Measurements from ENCODE around the gene CDH15. TPM values are rescaled to one million over a fixed set of nuclear protein-coding genes. Genes with fewer than 3 reads are reported as not detected.
"Not testable (repeated sequence)": the region's sequence is repeated elsewhere in the genome, so short reads cannot be mapped to it uniquely, and the experiment has no call there.

CDH15 gene
- total and polyA plus RNA-seq, 9 donors, result 121 to 276 (median 171) TPM

DNA sequence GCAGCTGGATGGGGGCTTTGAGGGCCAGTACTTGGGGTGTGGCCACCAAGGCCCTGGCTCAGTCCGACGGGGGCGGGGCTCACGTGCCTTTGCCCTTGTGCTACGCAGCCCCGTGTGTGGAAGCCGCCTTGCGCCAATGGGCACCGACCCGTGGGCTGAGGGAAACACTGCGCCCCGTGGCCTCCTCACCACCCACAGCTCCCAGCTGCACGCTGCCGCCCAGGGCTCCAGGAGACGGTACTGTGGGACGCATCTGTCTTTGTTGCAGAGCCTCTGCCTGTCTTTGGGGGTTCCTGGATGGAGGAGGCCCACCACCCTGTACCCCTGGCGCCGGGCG lies 7.6 kb downstream of the CDH15 start:
- 79% methylated on average over 13 of the region's 19 CpGs for WGBS (ENCODE audit: insufficient coverage)
- Histone ChIP-seq H3K4me1 (ENCODE audit: control insufficient read depth, insufficient read depth, low read length) (peaks cover 51% of the 10 kb centered on the region), H3K36me3 (ENCODE audit: control insufficient read depth, insufficient read depth, low read length) (peaks cover 42% of the 10 kb centered on the region), H3K27me3 (ENCODE audit: control insufficient read depth, insufficient read depth, low read length) (no peaks in the 10 kb centered on the region), H3K27ac (ENCODE audit: low read length) (no peak overlapping the region), H3K4me3 (ENCODE audit: low read length) (no peak overlapping the region), H3K9me3 (replicated peaks; ENCODE audit: control insufficient read depth, low read depth, low read length) (no peaks in the 10 kb centered on the region)
- no peak for DNase-seq

DNA sequence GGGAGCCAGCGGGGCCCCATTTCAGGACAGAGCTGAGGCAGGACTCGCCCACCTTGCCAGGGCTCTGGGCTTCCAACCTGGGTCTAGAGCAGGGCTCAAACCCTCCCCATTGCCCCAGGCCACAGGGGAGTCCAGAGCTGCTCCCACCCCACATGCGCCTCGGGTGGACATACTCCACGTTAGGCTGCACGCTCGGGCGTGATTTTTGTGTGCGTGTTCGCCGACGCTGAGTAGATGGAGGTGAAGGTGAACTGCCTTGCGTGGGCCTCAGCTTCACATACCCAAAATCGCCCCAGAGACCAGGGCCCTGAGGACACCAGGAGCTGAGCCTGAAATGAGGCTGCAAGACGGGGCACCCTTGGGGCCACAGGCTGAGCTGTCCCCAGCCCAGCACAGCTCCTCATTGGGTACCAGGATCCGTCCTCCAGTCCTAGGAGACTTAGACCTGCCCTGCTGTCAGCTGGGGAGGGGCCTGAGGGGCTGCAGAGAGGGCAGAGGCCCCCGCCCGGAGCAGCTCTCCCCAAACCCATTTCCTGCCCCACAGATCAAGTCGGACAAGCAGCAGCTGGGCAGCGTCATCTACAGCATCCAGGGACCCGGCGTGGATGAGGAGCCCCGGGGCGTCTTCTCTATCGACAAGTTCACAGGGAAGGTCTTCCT lies 8.2 kb downstream of the CDH15 start:
- 81% methylated on average over 17 of the region's 25 CpGs for WGBS (ENCODE audit: insufficient coverage)
- Histone ChIP-seq H3K4me3 (ENCODE audit: low read length) (no peak overlapping the region), H3K4me1 (ENCODE audit: control insufficient read depth, insufficient read depth, low read length) (peaks cover 44% of the 10 kb centered on the region), H3K27ac (ENCODE audit: low read length) (no peak overlapping the region), H3K27me3 (ENCODE audit: control insufficient read depth, insufficient read depth, low read length) (no peaks in the 10 kb centered on the region), H3K36me3 (ENCODE audit: control insufficient read depth, insufficient read depth, low read length) (peaks cover 41% of the 10 kb centered on the region), H3K9me3 (replicated peaks; ENCODE audit: control insufficient read depth, low read depth, low read length) (no peaks in the 10 kb centered on the region)
- no peak for DNase-seq

DNA sequence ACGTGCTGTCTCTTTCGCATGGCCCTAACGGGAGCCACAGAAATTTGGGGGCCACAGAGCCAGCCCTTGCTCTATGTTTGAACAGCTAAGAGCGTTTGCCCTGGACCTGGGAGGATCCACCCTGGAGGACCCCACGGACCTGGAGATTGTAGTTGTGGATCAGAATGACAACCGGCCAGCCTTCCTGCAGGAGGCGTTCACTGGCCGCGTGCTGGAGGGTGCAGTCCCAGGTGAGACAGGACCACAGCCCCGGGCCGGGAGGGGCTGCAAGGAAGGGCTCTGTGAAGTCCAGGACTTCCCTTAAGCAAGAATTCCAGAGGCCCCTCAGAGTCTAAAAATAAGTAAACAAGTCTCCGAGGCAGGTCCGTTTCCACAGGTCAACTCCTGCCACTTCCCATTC lies 11.9 kb downstream of the CDH15 start:
- H3K27ac ChIP-seq (ENCODE audit: low read length), result no peak overlapping the region
- DNase-seq, result no peak
- peaks cover 8% of the 10 kb centered on the region for H3K4me1 ChIP-seq (ENCODE audit: control insufficient read depth, insufficient read depth, low read length)
- H3K36me3 ChIP-seq (ENCODE audit: control insufficient read depth, insufficient read depth, low read length), result peaks cover 46% of the 10 kb centered on the region
- H3K4me3 ChIP-seq (ENCODE audit: low read length), result no peak overlapping the region
- no peaks in the 10 kb centered on the region for H3K9me3 ChIP-seq (replicated peaks; ENCODE audit: control insufficient read depth, low read depth, low read length)
- WGBS (ENCODE audit: insufficient coverage), result 56% methylated on average over 11 of the region's 13 CpGs
- no peaks in the 10 kb centered on the region for H3K27me3 ChIP-seq (ENCODE audit: control insufficient read depth, insufficient read depth, low read length)

DNA sequence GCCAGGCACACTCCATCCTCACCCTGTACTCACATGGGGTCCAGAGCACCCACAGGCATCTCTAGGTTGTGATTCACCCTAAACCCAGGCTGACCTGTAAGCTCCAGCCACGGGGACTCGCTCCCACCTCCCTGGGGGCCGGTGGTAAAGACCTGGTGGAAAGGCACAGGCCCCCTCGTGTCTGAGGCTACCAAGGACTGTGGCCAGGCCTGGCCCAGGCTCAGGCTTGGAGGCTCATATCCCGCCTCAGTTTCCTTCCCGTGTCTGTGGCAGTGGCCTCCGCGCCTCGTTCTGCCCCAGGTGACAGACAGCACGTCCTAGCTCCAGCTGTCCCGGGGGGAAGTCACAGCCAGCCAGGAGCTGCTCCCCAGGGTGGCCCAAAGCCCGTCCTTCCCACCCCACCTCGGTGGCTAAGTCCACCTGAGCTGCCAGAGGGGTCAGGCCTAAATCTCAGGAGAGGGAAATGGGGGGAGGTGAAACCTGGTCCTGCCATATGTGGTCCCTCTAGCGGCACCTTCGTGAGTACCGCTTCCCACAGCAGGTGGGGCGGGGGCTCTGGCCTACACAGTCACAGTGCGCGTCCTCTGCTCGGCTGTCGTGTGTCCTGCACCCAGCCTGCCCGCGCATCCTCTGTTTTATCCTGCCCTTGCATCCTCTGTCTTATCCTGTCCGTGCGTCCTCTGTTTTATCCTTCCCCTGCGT lies 12.6 kb downstream of the CDH15 start:
- DNase-seq, result no peak
- Histone ChIP-seq H3K36me3 (ENCODE audit: control insufficient read depth, insufficient read depth, low read length) (peaks cover 51% of the 10 kb centered on the region), H3K9me3 (replicated peaks; ENCODE audit: control insufficient read depth, low read depth, low read length) (no peaks in the 10 kb centered on the region), H3K27me3 (ENCODE audit: control insufficient read depth, insufficient read depth, low read length) (no peaks in the 10 kb centered on the region), H3K4me1 (ENCODE audit: control insufficient read depth, insufficient read depth, low read length) (peaks cover 3% of the 10 kb centered on the region), H3K27ac (ENCODE audit: low read length) (no peak overlapping the region), H3K4me3 (ENCODE audit: low read length) (no peak overlapping the region)
- 70% methylated on average over 24 of the region's 26 CpGs for WGBS (ENCODE audit: insufficient coverage)

DNA sequence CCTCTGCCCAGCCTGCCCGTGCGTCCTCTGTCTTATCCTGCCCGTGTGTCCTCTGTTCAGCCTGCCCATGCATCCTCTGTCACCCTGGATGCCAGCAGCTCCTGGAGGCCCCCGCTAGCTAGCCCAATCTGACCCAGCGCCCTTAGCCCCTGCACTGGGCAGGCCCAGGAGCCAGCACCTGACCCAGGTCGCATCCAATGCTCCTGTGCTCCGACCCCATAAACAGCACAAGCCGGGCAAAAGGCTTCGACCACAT lies 13.1 kb downstream of the CDH15 start:
- Histone ChIP-seq H3K9me3 (replicated peaks; ENCODE audit: control insufficient read depth, low read depth, low read length) (no peaks in the 10 kb centered on the region), H3K27me3 (ENCODE audit: control insufficient read depth, insufficient read depth, low read length) (no peaks in the 10 kb centered on the region), H3K4me3 (ENCODE audit: low read length) (no peak overlapping the region), H3K4me1 (ENCODE audit: control insufficient read depth, insufficient read depth, low read length) (peaks cover 3% of the 10 kb centered on the region), H3K27ac (ENCODE audit: low read length) (no peak overlapping the region), H3K36me3 (ENCODE audit: control insufficient read depth, insufficient read depth, low read length) (peaks cover 51% of the 10 kb centered on the region)
- WGBS (ENCODE audit: insufficient coverage), result 63% methylated on average over 9 of the region's 9 CpGs
- no peak for DNase-seq

DNA sequence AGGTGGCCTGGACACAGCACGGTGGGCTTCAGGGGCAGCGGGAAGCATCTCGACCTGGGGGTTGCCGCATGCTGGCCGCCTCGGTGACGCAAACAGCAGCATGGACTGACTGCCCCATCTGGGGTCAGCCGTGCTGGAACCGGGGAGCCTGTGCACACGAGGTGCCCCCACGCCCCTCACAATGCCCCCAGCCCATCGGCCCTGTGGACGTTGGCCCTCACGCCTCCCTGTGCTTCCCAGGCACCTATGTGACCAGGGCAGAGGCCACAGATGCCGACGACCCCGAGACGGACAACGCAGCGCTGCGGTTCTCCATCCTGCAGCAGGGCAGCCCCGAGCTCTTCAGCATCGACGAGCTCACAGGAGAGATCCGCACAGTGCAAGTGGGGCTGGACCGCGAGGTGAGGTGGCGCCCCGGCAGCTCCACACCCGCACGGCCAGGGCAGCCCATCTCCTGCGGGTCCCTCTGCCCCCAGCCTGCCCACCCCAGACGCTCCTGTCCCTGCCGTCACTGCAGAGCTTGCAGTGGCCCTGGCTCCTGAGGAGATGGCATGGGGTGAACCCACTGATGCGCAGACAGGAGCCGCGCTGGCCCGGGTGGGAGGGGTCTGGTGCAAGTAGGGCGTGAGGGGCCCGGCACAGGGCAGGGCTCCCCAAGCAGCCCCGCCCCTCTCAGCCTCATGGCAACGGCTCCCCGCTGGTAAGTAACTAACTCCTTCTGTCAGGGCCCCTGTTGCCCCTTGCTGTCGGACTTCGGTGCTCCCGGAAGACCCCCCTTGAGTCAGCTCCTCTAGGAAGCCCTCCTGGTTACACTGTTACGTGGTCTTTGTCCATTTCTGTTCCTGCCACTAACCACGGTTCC lies 13.6 kb downstream of the CDH15 start:
- DNase-seq, result no peak
- H3K4me3 ChIP-seq (ENCODE audit: low read length), result no peak overlapping the region
- H3K27me3 ChIP-seq (ENCODE audit: control insufficient read depth, insufficient read depth, low read length), result no peaks in the 10 kb centered on the region
- 68% methylated on average over 47 of the region's 48 CpGs for WGBS (ENCODE audit: insufficient coverage)
- H3K27ac ChIP-seq (ENCODE audit: low read length), result no peak overlapping the region
- H3K36me3 ChIP-seq (ENCODE audit: control insufficient read depth, insufficient read depth, low read length), result peaks cover 51% of the 10 kb centered on the region
- peaks cover 3% of the 10 kb centered on the region for H3K4me1 ChIP-seq (ENCODE audit: control insufficient read depth, insufficient read depth, low read length)
- H3K9me3 ChIP-seq (replicated peaks; ENCODE audit: control insufficient read depth, low read depth, low read length), result no peaks in the 10 kb centered on the region

DNA sequence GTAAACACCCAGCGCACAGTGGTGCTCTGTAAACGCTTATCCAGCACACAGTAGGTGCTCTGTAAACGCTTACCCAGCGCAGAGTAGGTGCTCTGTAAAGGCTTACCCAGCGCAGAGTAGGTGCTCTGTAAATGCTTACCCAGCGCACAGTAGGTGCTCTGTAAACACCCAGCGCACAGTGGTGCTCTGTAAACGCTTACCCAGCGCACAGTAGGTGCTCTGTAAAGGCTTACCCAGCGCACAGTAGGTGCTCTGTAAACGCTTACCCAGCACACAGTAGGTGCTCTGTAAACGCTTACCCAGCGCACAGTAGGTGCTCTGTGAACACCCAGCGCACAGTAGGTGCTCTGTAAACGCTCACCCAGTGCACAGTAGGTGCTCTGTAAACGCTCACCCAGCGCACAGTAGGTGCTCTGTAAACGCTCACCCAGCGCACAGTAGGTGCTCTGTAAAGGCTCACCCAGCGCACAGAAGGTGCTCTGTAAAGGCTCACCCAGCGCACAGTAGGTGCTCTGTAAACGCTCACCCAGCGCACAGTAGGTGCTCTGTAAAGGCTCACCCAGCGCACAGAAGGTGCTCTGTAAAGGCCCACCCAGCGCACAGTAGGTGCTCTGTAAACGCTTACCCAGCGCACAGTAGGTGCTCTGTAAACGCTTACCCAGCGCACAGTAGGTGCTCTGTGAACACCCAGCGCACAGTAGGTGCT lies 14.5 kb downstream of the CDH15 start:
- not testable (repeated sequence) for H3K9me3 ChIP-seq (replicated peaks; ENCODE audit: control insufficient read depth, low read depth, low read length); H3K4me1 ChIP-seq (ENCODE audit: control insufficient read depth, insufficient read depth, low read length); H3K4me3 ChIP-seq (ENCODE audit: low read length); DNase-seq; H3K27me3 ChIP-seq (ENCODE audit: control insufficient read depth, insufficient read depth, low read length); H3K27ac ChIP-seq (ENCODE audit: low read length)
- H3K36me3 ChIP-seq (ENCODE audit: control insufficient read depth, insufficient read depth, low read length), result peaks cover 56% of the 10 kb centered on the region
- WGBS (ENCODE audit: insufficient coverage), result 97% methylated on average over 25 of the region's 30 CpGs

DNA sequence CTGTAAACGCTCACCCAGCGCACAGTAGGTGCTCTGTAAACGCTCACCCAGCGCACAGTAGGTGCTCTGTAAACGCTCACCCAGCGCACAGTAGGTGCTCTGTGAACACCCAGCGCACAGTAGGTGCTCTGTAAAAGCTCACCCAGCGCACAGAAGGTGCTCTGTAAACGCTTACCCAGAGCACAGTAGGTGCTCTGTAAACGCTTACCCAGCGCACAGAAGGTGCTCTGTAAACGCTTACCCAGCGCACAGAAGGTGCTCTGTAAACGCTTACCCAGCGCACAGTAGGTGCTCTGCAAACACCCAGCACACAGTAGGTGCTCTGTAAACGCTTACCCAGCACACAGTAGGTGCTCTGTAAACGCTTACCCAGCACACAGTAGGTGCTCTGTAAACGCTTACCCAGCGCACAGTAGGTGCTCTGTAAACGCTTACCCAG lies 15.1 kb downstream of the CDH15 start:
- peaks cover 59% of the 10 kb centered on the region for H3K36me3 ChIP-seq (ENCODE audit: control insufficient read depth, insufficient read depth, low read length)
- not testable (repeated sequence) for DNase-seq

DNA sequence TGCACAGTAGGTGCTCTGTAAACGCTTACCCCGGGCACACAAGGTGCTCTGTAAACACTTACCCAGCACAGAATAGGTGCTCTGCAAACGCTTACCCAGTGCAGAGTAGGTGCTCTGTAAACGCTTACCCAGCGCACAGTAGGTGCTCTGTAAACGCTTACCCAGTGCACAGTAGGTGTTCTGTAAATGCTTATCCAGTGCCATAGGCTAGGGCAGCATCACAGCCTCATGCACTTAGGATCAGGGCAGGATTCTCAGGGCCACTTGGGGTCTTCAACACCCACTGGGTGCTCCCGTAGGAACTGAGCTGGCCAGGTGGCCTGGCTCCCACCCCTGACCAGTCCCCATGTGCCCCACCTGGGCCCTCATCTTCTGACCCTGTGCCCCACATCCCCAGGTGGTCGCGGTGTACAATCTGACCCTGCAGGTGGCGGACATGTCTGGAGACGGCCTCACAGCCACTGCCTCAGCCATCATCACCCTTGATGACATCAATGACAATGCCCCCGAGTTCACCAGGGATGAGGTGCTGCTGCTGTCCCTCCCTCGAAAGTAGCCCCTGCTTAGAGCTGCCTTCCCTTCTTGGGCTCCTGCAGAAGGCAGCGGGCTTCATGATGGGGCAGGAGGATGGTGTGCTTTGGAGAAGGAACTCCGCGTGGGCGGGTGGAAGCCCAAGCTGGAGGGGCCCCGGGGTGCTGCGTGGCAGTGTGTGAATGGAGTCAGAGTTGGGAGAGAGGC lies 15.7 kb downstream of the CDH15 start:
- Histone ChIP-seq H3K27me3 (ENCODE audit: control insufficient read depth, insufficient read depth, low read length) (no peaks in the 10 kb centered on the region), H3K27ac (ENCODE audit: low read length) (no peak overlapping the region), H3K4me1 (ENCODE audit: control insufficient read depth, insufficient read depth, low read length) (peaks cover 3% of the 10 kb centered on the region), H3K9me3 (replicated peaks; ENCODE audit: control insufficient read depth, low read depth, low read length) (no peaks in the 10 kb centered on the region), H3K36me3 (ENCODE audit: control insufficient read depth, insufficient read depth, low read length) (peaks cover 59% of the 10 kb centered on the region), H3K4me3 (ENCODE audit: low read length) (no peak overlapping the region)
- 76% methylated on average over 18 of the region's 19 CpGs for WGBS (ENCODE audit: insufficient coverage)
- no peak for DNase-seq

More for the DNA sequence above, 15.1 kb downstream of the CDH15 start:
- H3K4me3 ChIP-seq (ENCODE audit: low read length); H3K27me3 ChIP-seq (ENCODE audit: control insufficient read depth, insufficient read depth, low read length); H3K9me3 ChIP-seq (replicated peaks; ENCODE audit: control insufficient read depth, low read depth, low read length); H3K27ac ChIP-seq (ENCODE audit: low read length); H3K4me1 ChIP-seq (ENCODE audit: control insufficient read depth, insufficient read depth, low read length): not testable (repeated sequence)
- 97% methylated on average over 18 of the region's 20 CpGs for WGBS (ENCODE audit: insufficient coverage)

All from muscle of leg (tissue), 11 donors.